ENCODE data around the gene FGFRL1. TPM values are rescaled to one million over a fixed set of nuclear protein-coding genes. Genes with fewer than 3 reads are reported as not detected.

FGFRL1 gene
- total RNA-seq, 2 donors from 2014 or later: 38.7 to 50.4 TPM

GRCh38 chr4:1019320-1019719 lies 7.9 kb downstream of the FGFRL1 start:
- H3K9me3 ChIP-seq: no peaks in the 10 kb centered on the region

GRCh38 chr4:1019729-1020470 lies 8.5 kb downstream of the FGFRL1 start:
- 86 to 92% methylated on average over 12 to 23 of the region's 23 CpGs for WGBS, 2 donors
- no peak for TF ChIP-seq CTCF (IDR thresholded peaks at IDR 0.05)
- H3K27me3 ChIP-seq: no peaks in the 10 kb centered on the region
- intact Hi-C loops (cut with DNase I): no loop called here
- H3K36me3 ChIP-seq (replicated peaks in 1 of 2; ENCODE audit: insufficient read depth in 1 of 2, low read depth in 2 of 2): peaks cover 2 to 5% of the 10 kb centered on the region in 2 donors
- DNase-seq (no peak), ATAC-seq (no peak)
- no peak overlapping the region for H3K4me3 ChIP-seq
- no peaks in the 10 kb centered on the region for H3K9me3 ChIP-seq
- H3K27ac ChIP-seq: no peak overlapping the region
- H3K4me1 ChIP-seq: peaks cover 10% of the 10 kb centered on the region

More at GRCh38 chr4:1019320-1019719, 7.9 kb downstream of the FGFRL1 start:
- H3K27ac ChIP-seq: no peak overlapping the region
- WGBS, 2 donors: 65 to 100% methylated on average over 2 to 8 of the region's 9 CpGs
- intact Hi-C loops (cut with DNase I): no loop called here
- H3K4me3 ChIP-seq: no peak overlapping the region
- peaks cover 10% of the 10 kb centered on the region for H3K4me1 ChIP-seq
- no peaks in the 10 kb centered on the region for H3K27me3 ChIP-seq
- DNase-seq (no peak), ATAC-seq (no peak)
- peaks cover under 1 to 1% of the 10 kb centered on the region in 2 donors for H3K36me3 ChIP-seq (replicated peaks in 1 of 2; ENCODE audit: insufficient read depth in 1 of 2, low read depth in 2 of 2)
- no peak for TF ChIP-seq CTCF (IDR thresholded peaks at IDR 0.05)
- TF ChIP-seq POLR2A (IDR thresholded peaks at IDR 0.05): no peak

GRCh38 chr4:1021386-1022050 lies 10.1 kb downstream of the FGFRL1 start:
- Histone ChIP-seq H3K27me3 (no peaks in the 10 kb centered on the region), H3K27ac (no peak overlapping the region), H3K4me3 (no peak overlapping the region), H3K36me3 (replicated peaks in 1 of 2; ENCODE audit: insufficient read depth in 1 of 2, low read depth in 2 of 2) (peaks cover 4 to 5% of the 10 kb centered on the region in 2 donors), H3K4me1 (peaks cover 9% of the 10 kb centered on the region), H3K9me3 (no peaks in the 10 kb centered on the region)
- intact Hi-C loops (cut with DNase I): no loop called here
- WGBS, 2 donors: 91% methylated on average over 19 of the region's 19 CpGs; no CpG with 5 or more reads in 1 of the 2 donors
- no peak for ATAC-seq
- no peak for DNase-seq
- no peak for TF ChIP-seq CTCF (IDR thresholded peaks at IDR 0.05)
- TF ChIP-seq POLR2A (IDR thresholded peaks at IDR 0.05): no peak

- DNase-seq (no peak), ATAC-seq (no peak)
- Histone ChIP-seq H3K4me3 (no peak overlapping the region), H3K27ac (no peak overlapping the region), H3K4me1 (peaks cover 12% of the 10 kb centered on the region), H3K9me3 (no peaks in the 10 kb centered on the region), H3K36me3 (replicated peaks in 1 of 2; ENCODE audit: insufficient read depth in 1 of 2, low read depth in 2 of 2) (peaks cover 4 to 5% of the 10 kb centered on the region in 2 donors), H3K27me3 (no peaks in the 10 kb centered on the region)
- TF ChIP-seq POLR2A (IDR thresholded peaks at IDR 0.05) (no peak), CTCF (IDR thresholded peaks at IDR 0.05) (no peak)
- intact Hi-C loops (cut with DNase I): no loop called here
- 80 to 91% methylated on average over 1 to 33 of the region's 46 CpGs for WGBS, 2 donors
These were observed 10.8 kb downstream of the FGFRL1 start for GRCh38 chr4:1022051-1022738.
